Caco-2 (cell line): ENCODE data around the gene ARHGEF16. TPM values are rescaled to one million over a fixed set of nuclear protein-coding genes. Genes with fewer than 3 reads are reported as not detected.
A peak's percentile ranks its signal among the peaks of the same experiment; 100 is the strongest.

Experiments used
- BruUV-seq: library from RNA; stranded (reverse); fragments of 400-500 nt; replicated peaks from 2 replicates; lab custom pipeline; 2021; lab: Mats Ljungman, UMichigan
- CTCF ChIA-PET: fragments of 300-600 bp; sonication (Branson Sonifier 250); formaldehyde crosslinking; loops from one replicate; lab custom pipeline; 2022; ENCODE audit warnings: antibody characterized with exemption; lab: Charles Lee
- POLR2A ChIA-PET: fragments of 300-600 bp; sonication (Branson Sonifier 250); formaldehyde crosslinking; loops from one replicate; lab custom pipeline; 2022; ENCODE audit warnings: antibody characterized with exemption; lab: Charles Lee
- DNase-seq, 2 experiments: peaks; one replicate each; pipeline versions ENCODE4 v3.0.0 to v3.0.0-alpha.2; 2020 to 2022
- H3K27me3 ChIP-seq: replicated peaks from 2 replicates; pipeline ENCODE4 v1.6.0; 2011; ENCODE audit warnings: low read length; ENCODE audit not compliant: control insufficient read depth, insufficient read depth
- H3K36me3 ChIP-seq: 2 replicates; pipeline ENCODE4 v1.5.1; 2011; ENCODE audit warnings: low read length; ENCODE audit not compliant: control insufficient read depth, insufficient read depth
- H3K4me1 ChIP-seq: fragments of 250-450 bp; sonication (Bioruptor Pico); 2 replicates; pipeline ENCODE4 v1.5.1; 2020; ENCODE audit warnings: mild to moderate bottlenecking
- H3K4me3 ChIP-seq: 2 replicates; pipeline ENCODE4 v1.5.1; 2011; ENCODE audit warnings: low read depth, mild to moderate bottlenecking, control low read depth, low read length
- H3K9me3 ChIP-seq: fragments of 250-450 bp; sonication (Bioruptor Pico); 2 replicates; pipeline ENCODE4 v1.5.1; 2020; ENCODE audit warnings: mild to moderate bottlenecking, moderate library complexity
- H3K27ac Mint-ChIP-seq: one replicate; pipeline ENCODE4 v1.8.0; 2022; ENCODE audit warnings: mixed read lengths; ENCODE audit not compliant: unreplicated experiment
- H3K27me3 Mint-ChIP-seq: one replicate; pipeline ENCODE4 v1.8.0; 2022; ENCODE audit warnings: mixed read lengths; ENCODE audit not compliant: insufficient read depth, unreplicated experiment
- H3K36me3 Mint-ChIP-seq: one replicate; pipeline ENCODE4 v1.8.0; 2022; ENCODE audit warnings: mild to moderate bottlenecking, mixed read lengths; ENCODE audit not compliant: insufficient read depth, unreplicated experiment
- H3K4me1 Mint-ChIP-seq: one replicate; pipeline ENCODE4 v1.8.0; 2022; ENCODE audit warnings: low read depth, mixed read lengths; ENCODE audit not compliant: unreplicated experiment
- H3K4me3 Mint-ChIP-seq: one replicate; pipeline ENCODE4 v1.8.0; 2022; ENCODE audit warnings: mild to moderate bottlenecking, moderate library complexity, mixed read lengths; ENCODE audit not compliant: unreplicated experiment
- H3K9me3 Mint-ChIP-seq: one replicate; pipeline ENCODE4 v1.8.0; 2022; ENCODE audit warnings: mixed read lengths; ENCODE audit not compliant: unreplicated experiment
- CTCF ChIP-seq, 2 experiments: fragments of 200-600 bp in 1 of 2; IDR thresholded peaks; 1 replicate in 1 of 2; 2 replicates in 1 of 2; pipeline versions ENCODE4 v1.5.1 to v1.8.0; 2011 to 2022; ENCODE audit warnings: antibody characterized with exemption in 1 of 2, control low read depth in 1 of 2, inconsistent platforms in 1 of 2, low read depth in 1 of 2, low read length in 1 of 2, mild to moderate bottlenecking in 1 of 2, moderate library complexity in 1 of 2; ENCODE audit not compliant: insufficient read depth in 1 of 2, severe bottlenecking in 1 of 2, unreplicated experiment in 1 of 2
- intact Hi-C: fragments of 100-400 bp; cut with micrococcal nuclease; formaldehyde crosslinking; loops from one replicate; pipeline ENCODE4 v1.10.0; 2022; ENCODE audit not compliant: unreplicated experiment
- total RNA-seq: library from RNA; stranded (reverse); gene quantifications from 2 replicates; pipeline ENCODE4 v1.2.3, GENCODE V29; 2022

Gene ARHGEF16
- total RNA-seq, 1 experiment from 2014 or later: 40.6 TPM

- no peak overlapping the region for H3K4me3 Mint-ChIP-seq
- BruUV-seq: no TSS peak
- H3K27me3 Mint-ChIP-seq: no peaks in the 10 kb centered on the region
- Histone ChIP-seq H3K27me3 (no peaks in the 10 kb centered on the region), H3K36me3 (no peaks in the 10 kb centered on the region), H3K4me1 (no peaks in the 10 kb centered on the region), H3K9me3 (no peaks in the 10 kb centered on the region), H3K4me3 (no peak overlapping the region)
- H3K36me3 Mint-ChIP-seq: no peaks in the 10 kb centered on the region
- H3K27ac Mint-ChIP-seq: no peak overlapping the region
- ChIA-PET CTCF (no interaction called here), POLR2A (no interaction called here)
- intact Hi-C loops: no loop called here
- no peaks in the 10 kb centered on the region for H3K9me3 Mint-ChIP-seq
- DNase-seq: no peak
- TF ChIP-seq CTCF (IDR thresholded peaks at IDR 0.05; ENCODE audit: insufficient read depth in 1 of 2, low read depth in 1 of 2, low read length in 1 of 2, severe bottlenecking in 1 of 2, unreplicated experiment in 1 of 2): no peak
- H3K4me1 Mint-ChIP-seq: no peaks in the 10 kb centered on the region
Measured at GRCh38 chr1:3409366-3410141, 44.9 kb upstream of the ARHGEF16 start.

- no TSS peak for BruUV-seq
- Mint-ChIP-seq H3K9me3 (no peaks in the 10 kb centered on the region), H3K4me3 (no peak overlapping the region), H3K36me3 (no peaks in the 10 kb centered on the region), H3K27me3 (no peaks in the 10 kb centered on the region), H3K27ac (no peak overlapping the region), H3K4me1 (no peaks in the 10 kb centered on the region)
- Histone ChIP-seq H3K36me3 (no peaks in the 10 kb centered on the region), H3K4me3 (no peak overlapping the region), H3K27me3 (no peaks in the 10 kb centered on the region), H3K4me1 (no peaks in the 10 kb centered on the region), H3K9me3 (no peaks in the 10 kb centered on the region)
- TF ChIP-seq CTCF (IDR thresholded peaks at IDR 0.05; ENCODE audit: insufficient read depth in 1 of 2, low read depth in 1 of 2, low read length in 1 of 2, severe bottlenecking in 1 of 2, unreplicated experiment in 1 of 2): peak in 1 of 2 experiments; percentile 14
- POLR2A ChIA-PET: no interaction called here
- CTCF ChIA-PET: no interaction called here
- intact Hi-C loops: no loop called here
- peak in 1 of 2 experiments; percentile 16 for DNase-seq
Measured at GRCh38 chr1:3410142-3410925, 44.1 kb upstream of the ARHGEF16 start.

GRCh38 chr1:3411806-3412205, 42.7 kb upstream of the ARHGEF16 start:
- H3K4me1 ChIP-seq: no peaks in the 10 kb centered on the region
- no peaks in the 10 kb centered on the region for H3K36me3 ChIP-seq
- POLR2A ChIA-PET: no interaction called here
- CTCF ChIA-PET: no interaction called here
- intact Hi-C loops: no loop called here
- Mint-ChIP-seq H3K27ac (no peak overlapping the region), H3K27me3 (no peaks in the 10 kb centered on the region), H3K4me3 (no peak overlapping the region), H3K36me3 (no peaks in the 10 kb centered on the region), H3K9me3 (no peaks in the 10 kb centered on the region), H3K4me1 (no peaks in the 10 kb centered on the region)
- BruUV-seq: no TSS peak
- no peak for TF ChIP-seq CTCF (IDR thresholded peaks at IDR 0.05; ENCODE audit: insufficient read depth in 1 of 2, low read depth in 1 of 2, low read length in 1 of 2, severe bottlenecking in 1 of 2, unreplicated experiment in 1 of 2)
- H3K4me3 ChIP-seq: no peak overlapping the region
- no peaks in the 10 kb centered on the region; the same call in 1 of the 2 replicates for H3K9me3 ChIP-seq
- no peak for DNase-seq
- no peaks in the 10 kb centered on the region for H3K27me3 ChIP-seq
